ENCODE measurements around the gene PPP3CA.

The PPP3CA gene

GRCh38 chr4:101339332-101339731 is 8.0 kb downstream of the PPP3CA start:
- H3K27me3 Mint-ChIP-seq (ENCODE audit: low read depth, poor library complexity): no peaks in the 10 kb centered on the region
- H3K36me3 Mint-ChIP-seq (ENCODE audit: low read depth): peaks cover 20% of the 10 kb centered on the region
- no peak overlapping the region for H3K27ac Mint-ChIP-seq
- no peak for TF ChIP-seq CTCF (IDR thresholded peaks at IDR 0.05)
- no peak for DNase-seq
- no peaks in the 10 kb centered on the region for H3K9me3 Mint-ChIP-seq
- peaks cover 9% of the 10 kb centered on the region for H3K4me1 Mint-ChIP-seq
- H3K4me3 Mint-ChIP-seq: no peak overlapping the region

- Mint-ChIP-seq H3K27me3 (ENCODE audit: low read depth, poor library complexity) (no peaks in the 10 kb centered on the region), H3K9me3 (no peaks in the 10 kb centered on the region), H3K4me1 (peaks cover 5% of the 10 kb centered on the region), H3K27ac (no peak overlapping the region), H3K4me3 (no peak overlapping the region), H3K36me3 (ENCODE audit: low read depth) (peaks cover 24% of the 10 kb centered on the region)
- DNase-seq: no peak
- TF ChIP-seq CTCF (IDR thresholded peaks at IDR 0.05): no peak
These were observed 9.6 kb downstream of the PPP3CA start for GRCh38 chr4:101337688-101338087.

GRCh38 chr4:101334963-101335572 is 12.3 kb downstream of the PPP3CA start:
- no peaks in the 10 kb centered on the region for H3K27me3 Mint-ChIP-seq (ENCODE audit: low read depth, poor library complexity)
- H3K27ac Mint-ChIP-seq: no peak overlapping the region

GRCh38 chr4:101332424-101332823 is 14.9 kb downstream of the PPP3CA start:
- Mint-ChIP-seq H3K27me3 (ENCODE audit: low read depth, poor library complexity) (no peaks in the 10 kb centered on the region), H3K36me3 (ENCODE audit: low read depth) (peaks cover 35% of the 10 kb centered on the region), H3K4me3 (no peak overlapping the region), H3K9me3 (peaks cover 11% of the 10 kb centered on the region), H3K27ac (no peak overlapping the region), H3K4me1 (peaks cover 19% of the 10 kb centered on the region)
- no peak for DNase-seq
- no peak for TF ChIP-seq CTCF (IDR thresholded peaks at IDR 0.05)

More at GRCh38 chr4:101334963-101335572, 12.3 kb downstream of the PPP3CA start:
- Mint-ChIP-seq H3K4me1 (peaks cover 3% of the 10 kb centered on the region), H3K36me3 (ENCODE audit: low read depth) (peaks cover 39% of the 10 kb centered on the region), H3K9me3 (peaks cover 11% of the 10 kb centered on the region), H3K4me3 (no peak overlapping the region)
- no peak for TF ChIP-seq CTCF (IDR thresholded peaks at IDR 0.05)
- DNase-seq: no peak

- no peak for DNase-seq
- H3K4me1 Mint-ChIP-seq: peaks cover 33% of the 10 kb centered on the region
- no peak overlapping the region for H3K27ac Mint-ChIP-seq
- H3K27me3 Mint-ChIP-seq (ENCODE audit: low read depth, poor library complexity): peaks cover 4% of the 10 kb centered on the region
- peaks cover 35% of the 10 kb centered on the region for H3K36me3 Mint-ChIP-seq (ENCODE audit: low read depth)
- no peak overlapping the region for H3K4me3 Mint-ChIP-seq
- peaks cover 11% of the 10 kb centered on the region for H3K9me3 Mint-ChIP-seq
- TF ChIP-seq CTCF (IDR thresholded peaks at IDR 0.05): no peak
These were observed 16.3 kb downstream of the PPP3CA start for GRCh38 chr4:101331017-101331416.

GRCh38 chr4:101329592-101329991 is 17.7 kb downstream of the PPP3CA start:
- peaks cover 4% of the 10 kb centered on the region for H3K27me3 Mint-ChIP-seq (ENCODE audit: low read depth, poor library complexity)
- peaks cover 11% of the 10 kb centered on the region for H3K9me3 Mint-ChIP-seq
- H3K4me3 Mint-ChIP-seq: no peak overlapping the region
- peaks cover 26% of the 10 kb centered on the region for H3K36me3 Mint-ChIP-seq (ENCODE audit: low read depth)
- DNase-seq: no peak
- no peak overlapping the region for H3K27ac Mint-ChIP-seq
- peaks cover 40% of the 10 kb centered on the region for H3K4me1 Mint-ChIP-seq
- no peak for TF ChIP-seq CTCF (IDR thresholded peaks at IDR 0.05)
